HepG2 (cell line): ENCODE data around the gene ALDH2. TPM values are rescaled to one million over a fixed set of nuclear protein-coding genes. Genes with fewer than 3 reads are reported as not detected.
"Not testable (repeated sequence)": the region's sequence is repeated elsewhere in the genome, so short reads cannot be mapped to it uniquely, and the experiment has no call there.

ENCODE experiments used
- ATAC-seq: fragments of 200-7000 bp; cut with Tn5 transposase; 3 replicates; pipeline ENCODE4 v1.9.1; 2020; ENCODE audit warnings: mild to moderate bottlenecking, moderate library complexity
- BruUV-seq: library from RNA; stranded (reverse); fragments of 400-500 nt; replicated peaks from 2 replicates; lab custom pipeline; 2021; lab: Mats Ljungman, UMichigan
- CTCF ChIA-PET: fragments of 300-600 bp; formaldehyde crosslinking; extraction: SDS; loops from one replicate; lab custom pipeline; 2021; ENCODE audit warnings: low total read pairs, inconsistent platforms, low intra/inter-chr PET ratio; lab: Yijun Ruan, JAX
- POLR2A ChIA-PET: fragments of 350-600 bp; sonication (Branson Sonifier 250); formaldehyde crosslinking; loops from one replicate; lab custom pipeline; 2020; ENCODE audit warnings: antibody characterized with exemption, inconsistent platforms; lab: Yijun Ruan, JAX
- DNase-seq: peaks from one replicate; pipeline ENCODE4 v3.0.0-alpha.2; 2015; ENCODE audit warnings: low spot score
- FAIRE-seq: peaks from 3 replicates; lab custom pipeline; 2011; peaks lifted over from hg19 to GRCh38; lab: Jason Lieb, UNC
- H2AFZ ChIP-seq: one replicate; pipeline ENCODE4 v1.6.1; 2011; ENCODE audit warnings: low read length, inconsistent platforms
- H3K27ac ChIP-seq: fragments of 300-600 bp; 3 replicates; pipeline ENCODE4 v1.8.0; 2011; ENCODE audit warnings: mixed run types, mild to moderate bottlenecking, mixed read lengths, low read length, inconsistent platforms; ENCODE audit not compliant: insufficient read depth; ENCODE audit errors: extremely low read length
- H3K27me3 ChIP-seq, 2 experiments: fragments of 200-600 bp in 1 of 2; 2 replicates in 1 of 2; 3 replicates in 1 of 2; pipeline versions ENCODE4 v1.6.0 to v1.8.0; 2011; ENCODE audit warnings: low read length in 2 of 2, mild to moderate bottlenecking in 2 of 2, moderate library complexity in 2 of 2, inconsistent platforms in 1 of 2; ENCODE audit not compliant: insufficient read depth in 2 of 2, control insufficient read depth in 1 of 2
- H3K36me3 ChIP-seq, 2 experiments: fragments of 200-600 bp in 1 of 2; replicated peaks in 1 of 2; 2 replicates in 1 of 2; 3 replicates in 1 of 2; pipeline versions ENCODE4 v1.5.1 to v1.8.0; 2011; ENCODE audit warnings: low read length in 2 of 2, inconsistent platforms in 1 of 2; ENCODE audit not compliant: insufficient read depth in 2 of 2, control insufficient read depth in 1 of 2
- H3K4me1 ChIP-seq: 2 replicates; pipeline ENCODE4 v1.5.1; 2012; ENCODE audit warnings: low read length, inconsistent platforms; ENCODE audit not compliant: insufficient read depth
- H3K4me2 ChIP-seq: 2 replicates; pipeline ENCODE4 v1.6.0; 2011; ENCODE audit warnings: low read depth, low read length, inconsistent platforms
- H3K4me3 ChIP-seq, 3 experiments: fragments of 200-600 bp in 1 of 3; sonication (generic), shearing (Covaris generic) in 1 of 3; replicated peaks in 1 of 3; 2 replicates each; pipeline ENCODE4 v1.5.1; 2011 to 2016; ENCODE audit warnings: low read length in 3 of 3, inconsistent platforms in 2 of 3, low read depth in 2 of 3, mild to moderate bottlenecking in 2 of 3, control low read depth in 1 of 3, mixed read lengths in 1 of 3; ENCODE audit not compliant: insufficient read depth in 1 of 3
- H3K79me2 ChIP-seq: one replicate; pipeline ENCODE4 v1.6.1; 2011; ENCODE audit warnings: low read length, inconsistent platforms; ENCODE audit not compliant: insufficient read depth
- H3K9ac ChIP-seq: 2 replicates; pipeline ENCODE4 v1.6.0; 2011; ENCODE audit warnings: mild to moderate bottlenecking, low read depth, low read length, inconsistent platforms; ENCODE audit not compliant: insufficient read depth
- H3K9me3 ChIP-seq: 2 replicates; pipeline ENCODE4 v1.5.1; 2012; ENCODE audit warnings: mild to moderate bottlenecking, low read length
- H4K20me1 ChIP-seq: 2 replicates; pipeline ENCODE4 v1.6.0; 2011; ENCODE audit warnings: inconsistent platforms, mild to moderate bottlenecking, low read length, moderate library complexity; ENCODE audit not compliant: insufficient read depth
- TSC22D2 ChIP-seq: sonication (generic); formaldehyde crosslinking; IDR thresholded peaks from 2 replicates; pipeline ENCODE4 v1.5.1; 2020; ENCODE audit warnings: missing genetic modification reagents, mild to moderate bottlenecking, borderline replicate concordance
- ZSCAN21 ChIP-seq: sonication (generic); formaldehyde crosslinking; IDR thresholded peaks from 2 replicates; pipeline ENCODE4 v1.8.0; 2022; ENCODE audit warnings: mild to moderate bottlenecking, missing genetic modification reagents, moderate library complexity, borderline replicate concordance
- WGBS: methylation state at CpG from one replicate; pipeline ENCODE4 v1.1.6; 2017; ENCODE audit warnings: low lambda C conversion rate; 5-methylcytosine and 5-hydroxymethylcytosine counted together
- in situ Hi-C: cut with HindIII; loops from 2 replicates; pipeline ENCODE4 v1.10.0; 2017; ENCODE audit warnings: low pct_unique_long_range_greater_than_20kb; ENCODE audit not compliant: extremely low pct_ligation_motif_present
- intact Hi-C: fragments of 100-400 bp; cut with micrococcal nuclease; formaldehyde crosslinking; loops from one replicate; pipeline ENCODE4 v1.10.0; 2022; ENCODE audit not compliant: unreplicated experiment
- polyA plus RNA-seq, 8 experiments: library from polyadenylated mRNA; depleted of rRNA in 3 of 8; stranded (reverse) in 7 of 8; unstranded in 1 of 8; fragments of >200 nt; fragmentation: Illumina TruSeq in 4 of 8; extraction: Trizol in 4 of 8; gene quantifications; 2 replicates each; pipeline versions ENCODE4 v1.2.1 to v1.2.3, GENCODE V29; 2011 to 2016; ENCODE audit warnings: low read depth in 4 of 8, missing spikeins in 1 of 8, mixed read lengths in 1 of 8; ENCODE audit not compliant: insufficient read depth in 1 of 8
- total RNA-seq, 5 experiments: library from RNA; depleted of rRNA; stranded (reverse); fragments of >200 nt; fragmentation: Illumina TruSeq; extraction: Trizol; gene quantifications; 2 replicates each; pipeline ENCODE4 v1.2.3, GENCODE V29; 2016; ENCODE audit warnings: low read depth in 1 of 5

The ALDH2 gene
- total and polyA plus RNA-seq, 2 of the 13 experiments (the other 11 are each of a cell fraction or from before 2014, with no cell fraction given): 78.8 to 103 TPM

DNA sequence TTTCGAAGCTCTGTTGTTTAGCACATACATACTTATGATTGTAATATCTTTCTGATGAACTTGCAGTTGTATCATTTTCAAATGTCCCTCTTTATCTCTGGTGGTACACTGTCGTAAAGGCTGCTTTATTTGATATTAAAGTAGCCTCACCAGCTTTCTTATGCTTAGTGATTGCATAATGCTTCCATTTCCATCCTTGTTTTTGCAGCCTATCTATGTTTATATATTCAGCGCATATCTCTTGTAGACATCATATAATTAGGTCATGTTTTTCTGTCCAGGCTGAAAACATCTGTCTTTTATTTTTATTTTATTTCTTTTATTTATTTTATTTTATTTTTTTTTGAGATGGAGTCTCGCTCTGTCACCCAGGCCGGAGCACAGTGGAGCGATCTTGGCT lies 46.3 kb upstream of the ALDH2 start:
- intact Hi-C loops: no loop called here
- FAIRE-seq (no peak), ATAC-seq (no peak), DNase-seq (no peak)
- no peak overlapping the region for H3K4me2 ChIP-seq
- peaks cover 7 to 17% of the 10 kb centered on the region in 2 experiments; a peak in 4 of 5 replicates for H3K36me3 ChIP-seq
- H4K20me1 ChIP-seq: no peaks in the 10 kb centered on the region
- 97% methylated on average over 6 of the region's 6 CpGs for WGBS
- H3K4me1 ChIP-seq: no peaks in the 10 kb centered on the region
- no peaks in the 10 kb centered on the region for H3K79me2 ChIP-seq
- H3K4me3 ChIP-seq: no peak overlapping the region
- H2AFZ ChIP-seq: no peak overlapping the region
- TF ChIP-seq TSC22D2 (CRISPR knock-in tag) (no peak), ZSCAN21 (no peak)
- TF ChIP-seq, all 625 proteins: peak for 0
- Histone ChIP-seq H3K9me3 (no peaks in the 10 kb centered on the region), H3K27ac (no peak overlapping the region), H3K9ac (no peak overlapping the region), H3K27me3 (no peaks in the 10 kb centered on the region)
- in situ Hi-C loops: no loop called here
- BruUV-seq: no TSS peak
- ChIA-PET CTCF (no interaction called here), POLR2A (no interaction called here)

DNA sequence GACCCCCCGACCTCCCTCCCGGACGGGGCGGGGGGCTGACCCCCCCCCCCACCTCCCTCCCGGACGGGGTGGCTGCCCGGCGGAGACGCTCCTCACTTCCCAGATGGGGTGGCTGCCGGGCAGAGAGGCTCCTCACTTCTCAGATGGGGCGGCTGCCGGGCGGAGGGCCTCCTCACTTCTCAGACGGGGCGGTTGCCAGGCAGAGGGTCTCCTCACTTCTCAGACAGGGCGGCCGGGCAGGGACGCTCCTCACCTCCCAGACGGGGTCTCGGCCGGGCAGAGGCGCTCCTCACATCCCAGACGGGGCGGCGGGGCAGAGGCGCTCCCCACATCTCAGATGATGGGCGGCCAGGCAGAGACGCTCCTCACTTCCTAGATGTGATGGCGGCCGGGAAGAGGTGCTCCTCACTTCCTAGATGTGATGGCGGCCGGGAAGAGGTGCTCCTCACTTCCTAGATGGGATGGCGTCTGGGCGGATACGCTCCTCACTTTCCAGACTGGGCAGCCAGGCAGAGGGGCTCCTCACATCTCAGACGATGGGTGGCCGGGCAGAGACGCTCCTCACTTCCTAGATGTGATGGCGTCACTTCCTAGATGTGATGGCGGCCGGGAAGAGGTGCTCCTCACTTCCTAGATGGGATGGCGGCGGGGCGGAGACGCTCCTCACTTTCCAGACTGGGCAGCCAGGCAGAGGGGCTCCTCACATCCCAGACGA lies 42.9 kb upstream of the ALDH2 start:
- ATAC-seq: not testable (repeated sequence)

More for the DNA sequence above, 42.9 kb upstream of the ALDH2 start:
- H3K9me3 ChIP-seq, H2AFZ ChIP-seq, FAIRE-seq, H3K4me1 ChIP-seq, H4K20me1 ChIP-seq, H3K27me3 ChIP-seq, CTCF ChIA-PET, BruUV-seq, intact Hi-C loops, H3K27ac ChIP-seq, H3K9ac ChIP-seq, H3K36me3 ChIP-seq, in situ Hi-C loops, H3K4me3 ChIP-seq, H3K4me2 ChIP-seq, POLR2A ChIA-PET, H3K79me2 ChIP-seq, DNase-seq: not testable (repeated sequence)
- WGBS: 100% methylated on average over 21 of the region's 46 CpGs
